NCI-H2196 (cell line): ENCODE measurements around the gene ETV2.
"Not testable (repeated sequence)": the region's sequence is repeated elsewhere in the genome, so short reads cannot be mapped to it uniquely, and the experiment has no call there.

Experiments used
- DNase-seq: peaks from one replicate; lab custom pipeline; 2025; ENCODE audit not compliant: unreplicated experiment; lab: John Stamatoyannopoulos, UW

ETV2 gene

GRCh38 chr19:35655600-35655999 lies 14.1 kb downstream of the ETV2 start:
- DNase-seq: no peak

- DNase-seq: no peak
Measured at GRCh38 chr19:35656700-35657099, 15.2 kb downstream of the ETV2 start.

GRCh38 chr19:35657904-35658700 lies 16.6 kb downstream of the ETV2 start:
- no peak for DNase-seq

GRCh38 chr19:35661995-35662340 lies 20.4 kb downstream of the ETV2 start:
- DNase-seq: no peak

- no peak for DNase-seq
Measured at GRCh38 chr19:35663981-35664380, 22.4 kb downstream of the ETV2 start.

GRCh38 chr19:35665157-35665556 lies 23.6 kb downstream of the ETV2 start:
- DNase-seq: no peak

- DNase-seq: no peak
Measured at GRCh38 chr19:35665604-35666003, 24.1 kb downstream of the ETV2 start.

- no peak for DNase-seq
Measured at GRCh38 chr19:35666251-35666913, 24.8 kb downstream of the ETV2 start, which contains the start of gene UPK1A. Gene UPK1A, plus strand, starts transcription at chr19:35666517. Its CDS starts 296 bp downstream, at chr19:35666813.

GRCh38 chr19:35669566-35669965 lies 28.0 kb downstream of the ETV2 start:
- DNase-seq: no peak

GRCh38 chr19:35669974-35670373 lies 28.4 kb downstream of the ETV2 start:
- DNase-seq: no peak

- DNase-seq: no peak
Measured at GRCh38 chr19:35670686-35671085, 29.1 kb downstream of the ETV2 start.

GRCh38 chr19:35671818-35672217 lies 30.3 kb downstream of the ETV2 start:
- no peak for DNase-seq

- peak; percentile 60 for DNase-seq
Measured at GRCh38 chr19:35673121-35673804, 31.7 kb downstream of the ETV2 start.

- DNase-seq: no peak
Measured at GRCh38 chr19:35675589-35676140, 34.1 kb downstream of the ETV2 start.

GRCh38 chr19:35689836-35690235 lies 48.3 kb downstream of the ETV2 start:
- DNase-seq: no peak

- not testable (repeated sequence) for DNase-seq
Measured at GRCh38 chr19:35691106-35691505, 49.6 kb downstream of the ETV2 start.

- no peak for DNase-seq
Measured at GRCh38 chr19:35692010-35692409, 50.5 kb downstream of the ETV2 start.

- no peak for DNase-seq
Measured at GRCh38 chr19:35693422-35693821, 51.9 kb downstream of the ETV2 start.

- DNase-seq: peak; percentile 91
Measured at GRCh38 chr19:35693835-35694599, 52.5 kb downstream of the ETV2 start.
